HepG2 (cell line): Measurements from ENCODE around the gene BAZ1A. TPM values are rescaled to one million over a fixed set of nuclear protein-coding genes. Genes with fewer than 3 reads are reported as not detected.
A peak's percentile ranks its signal among the peaks of the same experiment; 100 is the strongest.

Experiments
- ATF1 ChIP-seq: IDR thresholded peaks from 2 replicates; pipeline ENCODE4 v1.6.1; 2016; ENCODE audit warnings: mild to moderate bottlenecking, control low read depth
- ATM ChIP-seq: fragments of 450-650 bp; IDR thresholded peaks from 2 replicates; pipeline ENCODE4 v1.7.1; 2017; ENCODE audit warnings: mild to moderate bottlenecking, borderline replicate concordance
- CEBPB ChIP-seq: IDR thresholded peaks from 2 replicates; pipeline ENCODE4 v1.6.1; 2011; ENCODE audit warnings: low read depth, low read length, improper control_type of control experiment, borderline replicate concordance
- CREBL2 ChIP-seq: sonication (generic); formaldehyde crosslinking; IDR thresholded peaks from 2 replicates; pipeline ENCODE4 v1.8.1; 2023; ENCODE audit warnings: missing genetic modification reagents, mild to moderate bottlenecking, borderline replicate concordance
- DPF2 ChIP-seq: sonication (generic); formaldehyde crosslinking; IDR thresholded peaks from 2 replicates; pipeline ENCODE4 v1.4.0; 2020; ENCODE audit warnings: mild to moderate bottlenecking, low read depth, missing genetic modification reagents, borderline replicate concordance
- GATAD1 ChIP-seq: IDR thresholded peaks from 2 replicates; pipeline ENCODE4 v1.6.1; 2016; ENCODE audit warnings: missing genetic modification reagents, missing compliant biosample characterization
- KLF16 ChIP-seq, 2 experiments: sonication (generic) in 1 of 2; formaldehyde crosslinking in 1 of 2; IDR thresholded peaks; 2 replicates each; pipeline versions ENCODE4 v1.6.1 to v1.8.0; 2016 to 2023; ENCODE audit warnings: missing genetic modification reagents in 2 of 2, missing compliant biosample characterization in 1 of 2
- NFKB2 ChIP-seq: sonication (generic); formaldehyde crosslinking; IDR thresholded peaks from 2 replicates; pipeline ENCODE4 v1.4.0; 2020; ENCODE audit warnings: missing genetic modification reagents, borderline replicate concordance
- RELA ChIP-seq: sonication (generic); formaldehyde crosslinking; IDR thresholded peaks from 2 replicates; pipeline ENCODE4 v1.4.0; 2020; ENCODE audit warnings: missing genetic modification reagents
- SMAD9 ChIP-seq: sonication (generic); formaldehyde crosslinking; IDR thresholded peaks from 2 replicates; pipeline ENCODE4 v1.5.1; 2020; ENCODE audit warnings: mild to moderate bottlenecking, missing genetic modification reagents
- SSRP1 ChIP-seq: IDR thresholded peaks from 2 replicates; pipeline ENCODE4 v1.6.1; 2016; ENCODE audit warnings: control low read depth
- ZFP1 ChIP-seq: IDR thresholded peaks from 2 replicates; pipeline ENCODE4 v1.6.1; 2016
- ZNF20 ChIP-seq: sonication (generic); formaldehyde crosslinking; IDR thresholded peaks from 2 replicates; pipeline ENCODE4 v1.4.0; 2020; ENCODE audit warnings: mild to moderate bottlenecking, moderate library complexity, missing genetic modification reagents
- ZNF441 ChIP-seq: sonication (generic); formaldehyde crosslinking; IDR thresholded peaks from 2 replicates; pipeline ENCODE4 v1.7.0; 2021; ENCODE audit warnings: missing genetic modification reagents, borderline replicate concordance
- ZNF550 ChIP-seq: sonication (generic); formaldehyde crosslinking; IDR thresholded peaks from 2 replicates; pipeline ENCODE4 v1.4.0; 2020; ENCODE audit warnings: mild to moderate bottlenecking, missing genetic modification reagents, borderline replicate concordance
- ZNF558 ChIP-seq: sonication (generic); formaldehyde crosslinking; IDR thresholded peaks from 2 replicates; pipeline ENCODE4 v1.9.0; 2022; ENCODE audit warnings: mild to moderate bottlenecking, missing genetic modification reagents, borderline replicate concordance
- ZNF562 ChIP-seq: sonication (generic); formaldehyde crosslinking; IDR thresholded peaks from 2 replicates; pipeline ENCODE4 v1.8.0; 2022; ENCODE audit warnings: missing genetic modification reagents, borderline replicate concordance
- ZNF574 ChIP-seq: sonication (generic); formaldehyde crosslinking; IDR thresholded peaks from 2 replicates; pipeline ENCODE4 v1.4.0; 2020; ENCODE audit warnings: missing genetic modification reagents
- ZNF660 ChIP-seq: sonication (generic); formaldehyde crosslinking; IDR thresholded peaks from 2 replicates; pipeline ENCODE4 v1.5.1; 2020; ENCODE audit warnings: mild to moderate bottlenecking, low read depth, missing genetic modification reagents, borderline replicate concordance
- ZNF879 ChIP-seq: sonication (generic); formaldehyde crosslinking; IDR thresholded peaks from 2 replicates; pipeline ENCODE4 v1.8.1; 2023; ENCODE audit warnings: missing genetic modification reagents
- ZSCAN29 ChIP-seq: sonication (generic); formaldehyde crosslinking; conservative IDR thresholded peaks from 2 replicates; pipeline ENCODE4 v1.4.0; 2020; ENCODE audit warnings: mild to moderate bottlenecking, missing genetic modification reagents
- polyA plus RNA-seq, 8 experiments: library from polyadenylated mRNA; depleted of rRNA in 3 of 8; stranded (reverse) in 7 of 8; unstranded in 1 of 8; fragments of >200 nt; fragmentation: Illumina TruSeq in 4 of 8; extraction: Trizol in 4 of 8; gene quantifications; 2 replicates each; pipeline versions ENCODE4 v1.2.1 to v1.2.3, GENCODE V29; 2011 to 2016; ENCODE audit warnings: low read depth in 4 of 8, missing spikeins in 1 of 8, mixed read lengths in 1 of 8; ENCODE audit not compliant: insufficient read depth in 1 of 8
- total RNA-seq, 5 experiments: library from RNA; depleted of rRNA; stranded (reverse); fragments of >200 nt; fragmentation: Illumina TruSeq; extraction: Trizol; gene quantifications; 2 replicates each; pipeline ENCODE4 v1.2.3, GENCODE V29; 2016; ENCODE audit warnings: low read depth in 1 of 5
- TF ChIP-seq, protein P1 (sequence below): sonication (generic); formaldehyde crosslinking; IDR thresholded peaks from 2 replicates; pipeline ENCODE4 v1.5.0; 2020; ENCODE audit warnings: missing genetic modification reagents, mild to moderate bottlenecking, borderline replicate concordance
- TF ChIP-seq, protein P2 (sequence below): sonication (generic); formaldehyde crosslinking; conservative IDR thresholded peaks from 2 replicates; pipeline ENCODE4 v1.4.0; 2020; ENCODE audit warnings: missing genetic modification reagents
- TF ChIP-seq, protein P3 (sequence below): sonication (generic); formaldehyde crosslinking; IDR thresholded peaks from 2 replicates; pipeline ENCODE4 v1.5.1; 2020; ENCODE audit warnings: mild to moderate bottlenecking, missing genetic modification reagents, borderline replicate concordance

BAZ1A gene
- total and polyA plus RNA-seq, 2 of the 13 experiments (the other 11 are each of a cell fraction or from before 2014, with no cell fraction given), result 20.9 to 56.8 TPM

DNA sequence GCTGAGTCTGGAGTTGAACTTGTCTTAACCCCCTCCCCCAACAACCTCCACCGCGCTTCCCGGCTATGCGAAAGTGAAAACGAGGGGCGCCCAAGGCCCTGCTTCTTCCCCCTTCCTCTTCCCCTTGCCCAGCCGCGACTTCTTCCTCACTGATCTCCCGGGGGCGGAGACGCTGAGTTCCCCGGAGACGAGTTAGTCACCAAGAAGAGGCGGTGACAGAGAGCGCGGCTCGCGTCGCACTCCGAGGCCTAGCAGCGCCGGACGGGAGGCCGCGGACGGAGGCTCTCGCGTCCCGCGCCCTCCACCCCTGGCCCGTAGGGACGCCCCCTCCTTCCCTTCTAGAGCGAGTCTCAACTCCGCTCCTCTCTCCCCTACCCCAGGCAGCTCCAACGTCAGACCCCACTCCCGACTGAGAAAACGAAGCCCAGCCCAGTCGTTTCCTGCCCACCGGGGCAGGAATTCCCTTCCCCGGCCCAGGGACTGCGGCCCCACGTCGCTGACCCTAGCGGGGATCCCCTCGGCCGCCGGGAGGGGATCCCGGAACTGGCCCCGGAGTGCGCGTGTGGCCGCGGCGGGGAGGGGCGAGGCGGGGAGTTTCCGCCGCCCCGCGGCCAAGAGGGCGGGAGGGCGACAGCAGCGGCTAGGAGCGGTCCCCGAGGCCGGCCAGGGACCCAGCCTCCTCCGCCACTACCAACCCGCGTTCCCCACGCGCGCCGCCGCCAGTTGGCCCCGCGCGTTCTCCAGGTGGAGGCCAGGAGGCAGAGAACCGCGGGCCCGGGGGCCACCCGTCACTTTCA, 1.4 kb downstream of the BAZ1A start (continued):
- TF ChIP-seq ZNF574 (CRISPR knock-in tag) (peak; percentile 88), GATAD1 (CRISPR knock-in tag) (peak; percentile 71), ZFP1 (peak; percentile 49; the same call in 1 of the 2 replicates), SMAD9 (CRISPR knock-in tag) (peak; percentile 63; the same call in 1 of the 2 replicates), DPF2 (CRISPR knock-in tag) (no peak), ZNF879 (CRISPR knock-in tag) (peak; percentile 96), ZSCAN29 (CRISPR knock-in tag) (peak; percentile 97), RELA (CRISPR knock-in tag) (peak; percentile 97; the same call in 1 of the 2 replicates), SSRP1 (no peak), ZNF660 (CRISPR knock-in tag) (peak; percentile 37), ATM (no peak), ZNF558 (CRISPR knock-in tag) (peak; percentile 99; the same call in 1 of the 2 replicates), CEBPB (no peak), ZNF550 (CRISPR knock-in tag) (peak; percentile 99), CREBL2 (CRISPR knock-in tag) (peak; percentile 97; the same call in 1 of the 2 replicates), ZNF562 (no peak), ZNF20 (CRISPR knock-in tag) (peak; percentile 93; the same call in 1 of the 2 replicates), ATF1 (CRISPR knock-in tag) (no peak), ZNF441 (peak; percentile 95), KLF16 (CRISPR knock-in tag; IDR thresholded peaks at IDR 0.05) (peak in 1 of 2 experiments; percentile 88; a peak in 2 of 4 replicates), NFKB2 (CRISPR knock-in tag) (peak; percentile 63)
- TF ChIP-seq, protein P1, sequence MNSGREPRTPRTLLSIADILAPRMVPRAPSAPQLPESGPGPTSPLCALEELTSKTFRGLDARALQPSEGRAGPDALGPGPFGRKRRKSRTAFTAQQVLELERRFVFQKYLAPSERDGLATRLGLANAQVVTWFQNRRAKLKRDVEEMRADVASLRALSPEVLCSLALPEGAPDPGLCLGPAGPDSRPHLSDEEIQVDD (CRISPR knock-in tag), result peak; percentile 96
- TF ChIP-seq, protein P2, sequence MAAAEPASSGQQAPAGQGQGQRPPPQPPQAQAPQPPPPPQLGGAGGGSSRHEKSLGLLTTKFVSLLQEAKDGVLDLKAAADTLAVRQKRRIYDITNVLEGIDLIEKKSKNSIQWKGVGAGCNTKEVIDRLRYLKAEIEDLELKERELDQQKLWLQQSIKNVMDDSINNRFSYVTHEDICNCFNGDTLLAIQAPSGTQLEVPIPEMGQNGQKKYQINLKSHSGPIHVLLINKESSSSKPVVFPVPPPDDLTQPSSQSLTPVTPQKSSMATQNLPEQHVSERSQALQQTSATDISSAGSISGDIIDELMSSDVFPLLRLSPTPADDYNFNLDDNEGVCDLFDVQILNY (CRISPR knock-in tag), result peak; percentile 44
- TF ChIP-seq, protein P3, sequence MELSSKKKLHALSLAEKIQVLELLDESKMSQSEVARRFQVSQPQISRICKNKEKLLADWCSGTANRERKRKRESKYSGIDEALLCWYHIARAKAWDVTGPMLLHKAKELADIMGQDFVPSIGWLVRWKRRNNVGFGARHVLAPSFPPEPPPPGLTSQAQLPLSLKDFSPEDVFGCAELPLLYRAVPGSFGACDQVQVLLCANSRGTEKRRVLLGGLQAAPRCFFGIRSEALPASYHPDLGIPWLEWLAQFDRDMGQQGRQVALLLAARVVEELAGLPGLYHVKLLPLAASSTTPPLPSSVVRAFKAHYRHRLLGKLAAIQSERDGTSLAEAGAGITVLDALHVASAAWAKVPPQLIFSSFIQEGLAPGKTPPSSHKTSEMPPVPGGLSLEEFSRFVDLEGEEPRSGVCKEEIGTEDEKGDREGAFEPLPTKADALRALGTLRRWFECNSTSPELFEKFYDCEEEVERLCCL (CRISPR knock-in tag), result peak; percentile 79; the same call in 1 of the 2 replicates
